BE2C (cell line): ENCODE data around the gene ECSIT.

Experiments
- DNase-seq: peaks from one replicate; pipeline ENCODE4 v3.0.0-alpha.2; 2020
- H3K27me3 ChIP-seq: fragments of 250-450 bp; sonication (Bioruptor Pico); 2 replicates; pipeline ENCODE4 v1.5.1; 2020; ENCODE audit warnings: mild to moderate bottlenecking
- H3K36me3 ChIP-seq: fragments of 250-450 bp; sonication (Bioruptor Pico); 2 replicates; pipeline ENCODE4 v1.5.1; 2020; ENCODE audit warnings: mild to moderate bottlenecking
- H3K4me1 ChIP-seq: fragments of 250-450 bp; sonication (Bioruptor Pico); 2 replicates; pipeline ENCODE4 v1.5.1; 2020
- H3K4me3 ChIP-seq: 2 replicates; pipeline ENCODE4 v1.5.1; 2011; ENCODE audit warnings: low read depth, low read length
- H3K9me3 ChIP-seq: fragments of 250-450 bp; sonication (Bioruptor Pico); 2 replicates; pipeline ENCODE4 v1.5.1; 2020
- CTCF ChIP-seq: IDR thresholded peaks from 2 replicates; pipeline ENCODE4 v1.5.1; 2012; ENCODE audit warnings: mild to moderate bottlenecking, low read depth, low read length

The ECSIT gene

GRCh38 chr19:11486661-11487503, 42.1 kb downstream of the ECSIT start:
- Histone ChIP-seq H3K27me3 (no peaks in the 10 kb centered on the region), H3K9me3 (no peaks in the 10 kb centered on the region), H3K4me1 (no peaks in the 10 kb centered on the region), H3K4me3 (no peak overlapping the region), H3K36me3 (no peaks in the 10 kb centered on the region)
- no peak for DNase-seq
- no peak for TF ChIP-seq CTCF

- Histone ChIP-seq H3K4me3 (no peak overlapping the region), H3K27me3 (peaks cover 3% of the 10 kb centered on the region), H3K4me1 (no peaks in the 10 kb centered on the region), H3K9me3 (no peaks in the 10 kb centered on the region), H3K36me3 (no peaks in the 10 kb centered on the region)
- DNase-seq: no peak
- TF ChIP-seq CTCF: no peak
Observed at GRCh38 chr19:11485245-11485837, 43.6 kb downstream of the ECSIT start.

- H3K9me3 ChIP-seq: no peaks in the 10 kb centered on the region
- peaks cover 9% of the 10 kb centered on the region for H3K27me3 ChIP-seq
- H3K4me1 ChIP-seq: peaks cover 3% of the 10 kb centered on the region
- H3K4me3 ChIP-seq: no peak overlapping the region
- no peak for DNase-seq
- TF ChIP-seq CTCF: no peak
- peaks cover 6% of the 10 kb centered on the region; the same call in 1 of the 2 replicates for H3K36me3 ChIP-seq
Observed at GRCh38 chr19:11483366-11484111, 45.4 kb downstream of the ECSIT start.

GRCh38 chr19:11482384-11483050, 46.4 kb downstream of the ECSIT start:
- no peaks in the 10 kb centered on the region for H3K9me3 ChIP-seq
- H3K27me3 ChIP-seq: peaks cover 9% of the 10 kb centered on the region
- H3K4me3 ChIP-seq: peak overlapping the region; percentile 43
- H3K36me3 ChIP-seq: peaks cover 6% of the 10 kb centered on the region; the same call in 1 of the 2 replicates
- peaks cover 3% of the 10 kb centered on the region for H3K4me1 ChIP-seq
- peak; percentile 82 for TF ChIP-seq CTCF
- peak; percentile 94 for DNase-seq

- Histone ChIP-seq H3K27me3 (peaks cover 9% of the 10 kb centered on the region), H3K36me3 (peaks cover 6% of the 10 kb centered on the region; the same call in 1 of the 2 replicates), H3K9me3 (no peaks in the 10 kb centered on the region), H3K4me1 (peaks cover 3% of the 10 kb centered on the region), H3K4me3 (peak overlapping the region; percentile 43)
- TF ChIP-seq CTCF: no peak
- peak; percentile 96 for DNase-seq
Observed at GRCh38 chr19:11481534-11482383, 47.2 kb downstream of the ECSIT start.
